GM19193 (cell line): ENCODE results near the gene MAML3.

Experiments used
- POLR2A ChIP-seq: IDR thresholded peaks from 4 replicates; pipeline ENCODE4 v1.6.1; 2011; ENCODE audit not compliant: insufficient read depth, insufficient read length; ENCODE audit errors: extremely low read depth

MAML3 gene

GRCh38 chr4:139806929-139807328 is 347.1 kb downstream of the MAML3 start:
- TF ChIP-seq POLR2A: no peak

- TF ChIP-seq POLR2A: no peak
Measured at GRCh38 chr4:139802931-139803330, 351.1 kb downstream of the MAML3 start.

GRCh38 chr4:139802488-139802887 is 351.5 kb downstream of the MAML3 start:
- no peak for TF ChIP-seq POLR2A

- TF ChIP-seq POLR2A: no peak
Measured at GRCh38 chr4:139801895-139802294, 352.1 kb downstream of the MAML3 start.

GRCh38 chr4:139800082-139800481 is 353.9 kb downstream of the MAML3 start:
- TF ChIP-seq POLR2A: no peak

- TF ChIP-seq POLR2A: no peak
Measured at GRCh38 chr4:139799615-139800014, 354.4 kb downstream of the MAML3 start.

- TF ChIP-seq POLR2A: no peak
Measured at GRCh38 chr4:139798456-139798855, 355.5 kb downstream of the MAML3 start.

GRCh38 chr4:139797287-139797686 is 356.7 kb downstream of the MAML3 start:
- no peak for TF ChIP-seq POLR2A

- TF ChIP-seq POLR2A: no peak
Measured at GRCh38 chr4:139795527-139796314, 358.3 kb downstream of the MAML3 start.

- no peak for TF ChIP-seq POLR2A
Measured at GRCh38 chr4:139794158-139794954, 359.6 kb downstream of the MAML3 start.

- TF ChIP-seq POLR2A: no peak
Measured at GRCh38 chr4:139791681-139792080, 362.3 kb downstream of the MAML3 start.

GRCh38 chr4:139790291-139790690 is 363.7 kb downstream of the MAML3 start:
- no peak for TF ChIP-seq POLR2A

GRCh38 chr4:139789096-139789654 is 364.8 kb downstream of the MAML3 start:
- TF ChIP-seq POLR2A: no peak

- TF ChIP-seq POLR2A: no peak
Measured at GRCh38 chr4:139786494-139787354, 367.3 kb downstream of the MAML3 start.

- no peak for TF ChIP-seq POLR2A
Measured at GRCh38 chr4:139785356-139785755, 368.6 kb downstream of the MAML3 start.
